DMS79 (cell line): Measurements from ENCODE around the gene NDUFA12.
"Not testable (repeated sequence)": the region's sequence is repeated elsewhere in the genome, so short reads cannot be mapped to it uniquely, and the experiment has no call there.

Experiments used
- DNase-seq: peaks from one replicate; lab custom pipeline; 2025; lab: John Stamatoyannopoulos, UW

The NDUFA12 gene

GRCh38 chr12:95003213-95003920 lies at the start of gene NDUFA12:
Gene NDUFA12 (minus strand): TSS chr12:95003697. CDS start chr12:95003680, 17 bp downstream.
- DNase-seq, result peak; percentile 91

DNA sequence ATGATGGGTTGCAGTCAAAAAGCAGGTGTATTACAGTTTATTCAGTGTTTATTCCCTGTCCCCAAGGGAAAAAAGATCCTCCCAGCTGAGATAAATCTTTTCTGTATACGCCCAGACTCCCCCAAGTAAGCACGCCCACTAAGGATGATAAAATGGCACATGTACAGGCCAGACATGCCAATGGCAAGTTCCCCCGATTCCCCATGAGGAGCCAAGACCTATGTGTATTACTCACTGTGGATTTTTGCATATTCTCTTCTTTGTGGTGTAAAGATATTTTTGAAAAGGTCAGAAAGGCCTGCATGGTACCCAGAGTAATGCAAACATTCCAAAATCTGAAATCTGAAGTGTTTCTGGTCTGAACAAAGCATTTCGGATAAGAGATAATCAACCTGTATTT lies 47.7 kb upstream of the NDUFA12 start:
- no peak for DNase-seq

- DNase-seq, result no peak
These were observed 34.4 kb upstream of the NDUFA12 start for GRCh38 chr12:95037906-95038305.

DNA sequence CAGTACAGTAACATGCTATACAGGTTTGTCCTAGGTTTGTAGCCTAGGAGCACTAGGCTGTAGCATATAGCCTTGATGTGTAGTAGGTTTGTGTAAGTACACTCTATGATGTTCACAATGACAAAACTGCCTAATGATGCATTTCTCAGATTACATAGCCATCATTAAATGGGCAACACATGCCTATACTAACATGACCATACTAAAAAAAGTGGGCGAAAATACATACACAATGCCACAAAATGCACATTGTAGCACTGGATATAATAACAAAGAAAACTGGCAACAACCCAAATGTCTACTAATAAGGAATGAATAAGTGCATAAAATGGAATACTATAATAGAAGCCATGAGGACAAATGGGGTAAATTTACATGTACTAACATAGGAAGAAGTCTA lies 31.3 kb upstream of the NDUFA12 start:
- DNase-seq, result no peak

DNA sequence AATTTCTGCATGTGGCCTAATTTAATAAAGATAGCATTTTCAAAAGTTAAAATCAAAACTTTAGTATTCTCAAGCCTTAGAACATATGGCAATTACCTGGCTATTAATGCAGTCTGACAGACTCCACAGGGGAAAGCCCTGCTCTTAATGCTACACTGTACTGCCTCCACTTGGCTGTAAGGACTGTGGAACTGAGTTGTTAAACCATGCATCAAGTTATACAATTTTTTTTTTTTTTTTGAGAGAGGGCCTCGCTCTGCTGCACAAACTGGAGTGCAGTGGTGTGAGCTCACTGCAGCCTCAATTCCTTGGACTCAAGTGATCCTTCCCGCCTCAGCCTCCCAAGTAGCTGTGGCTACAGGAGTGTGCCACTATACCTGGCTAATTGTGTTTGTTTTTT lies 19.0 kb upstream of the NDUFA12 start:
- no peak for DNase-seq

DNA sequence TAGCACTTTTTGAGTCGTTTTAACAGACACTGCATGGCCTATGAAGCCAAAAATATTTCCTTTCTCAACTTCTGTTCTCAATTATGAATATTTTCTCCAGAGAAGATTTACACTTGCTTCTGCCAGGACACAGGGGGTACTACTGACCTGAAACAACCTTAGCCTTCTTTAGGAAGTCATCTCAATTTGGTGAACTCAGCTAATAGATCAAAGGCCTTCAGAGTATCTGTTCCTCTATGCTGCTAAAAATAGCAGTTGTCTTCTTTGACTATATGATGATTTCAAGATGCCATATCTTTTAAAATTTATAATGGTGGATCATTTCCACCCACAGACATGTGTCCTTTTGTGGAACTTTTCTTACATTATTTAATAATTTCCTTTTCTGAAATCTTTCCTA lies 14.0 kb upstream of the NDUFA12 start:
- no peak for DNase-seq

DNA sequence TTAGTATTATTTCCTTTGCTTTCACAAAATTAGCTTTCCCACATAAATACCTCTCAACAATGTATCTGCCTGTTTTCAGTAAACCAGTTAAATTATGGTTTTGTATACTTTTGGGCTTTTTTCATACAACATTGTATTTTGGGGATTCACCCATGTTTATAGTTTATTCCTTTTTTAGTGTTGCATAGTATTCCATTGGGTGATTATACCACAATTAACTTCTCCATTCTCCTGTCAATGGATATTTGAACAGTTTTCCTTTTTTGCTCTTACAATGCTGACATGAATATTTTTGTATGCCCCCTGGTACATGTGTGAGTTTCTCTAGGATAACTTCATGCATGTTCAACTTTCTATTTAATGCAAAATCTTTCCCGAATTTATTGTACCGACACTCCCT lies 12.6 kb upstream of the NDUFA12 start:
- no peak for DNase-seq

GRCh38 chr12:95014554-95014953 lies 11.1 kb upstream of the NDUFA12 start:
- no peak for DNase-seq

DNA sequence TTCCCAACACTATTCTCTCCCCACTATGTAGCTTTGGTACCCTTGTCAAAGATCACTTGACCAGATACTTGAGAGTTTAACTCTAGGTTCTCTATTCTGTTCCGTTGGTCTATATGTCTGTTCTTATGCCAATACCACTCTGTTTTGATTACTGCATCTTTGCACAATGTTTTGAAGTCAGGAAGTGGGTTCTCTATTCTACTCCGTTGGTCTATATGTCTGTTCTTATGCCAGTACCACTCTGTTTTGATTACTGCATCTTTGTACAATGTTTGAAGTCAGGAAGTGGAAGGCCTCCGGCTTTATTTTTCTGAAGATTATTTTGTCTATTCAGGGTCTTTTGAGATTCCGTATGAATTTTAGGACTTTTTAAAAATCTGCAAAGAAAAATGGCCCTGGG lies 2.7 kb upstream of the NDUFA12 start:
- DNase-seq, result no peak

DNA sequence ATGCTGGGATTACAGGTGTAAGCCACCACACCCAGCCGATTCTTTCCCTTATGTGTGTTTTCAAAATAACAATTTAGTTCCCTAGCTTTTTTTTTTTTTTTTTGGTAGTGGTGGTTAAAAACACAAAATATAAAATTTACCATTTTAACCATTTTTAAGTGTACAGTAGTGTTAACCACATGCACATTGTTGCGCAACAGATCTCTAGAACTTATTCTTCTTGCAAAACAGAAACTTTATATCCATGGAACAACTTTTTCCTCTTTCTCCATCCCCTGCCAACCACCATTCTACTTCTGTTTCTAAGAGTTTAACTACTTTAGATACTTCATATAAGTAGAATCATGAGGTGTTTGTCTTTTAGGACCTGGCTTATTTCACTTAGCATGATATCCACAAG lies 1.1 kb upstream of the NDUFA12 start:
- no peak for DNase-seq

DNA sequence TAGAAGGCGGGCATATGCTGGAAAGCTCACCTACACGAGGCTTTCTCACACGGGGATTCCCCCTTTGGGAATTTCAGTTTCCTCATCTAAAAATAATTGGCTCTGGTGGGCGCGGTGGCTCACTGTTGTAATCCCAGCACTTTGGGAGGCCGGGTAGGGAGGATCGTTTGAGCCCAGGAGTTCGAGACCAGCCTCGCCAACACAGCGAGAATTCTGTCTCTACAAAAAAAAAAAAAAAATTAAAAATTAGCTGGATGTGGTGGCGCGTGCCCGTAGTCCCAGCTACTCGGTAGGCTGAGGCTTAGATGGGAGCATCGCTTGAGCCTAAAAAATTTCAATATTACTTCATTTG lies 400 bp upstream of the NDUFA12 start:
- DNase-seq, result no peak

GRCh38 chr12:95002754-95003153 lies 743 bp downstream of the NDUFA12 start:
- no peak for DNase-seq

GRCh38 chr12:94998326-94998725 lies 5.2 kb downstream of the NDUFA12 start:
- no peak for DNase-seq

- no peak for DNase-seq
These were observed 5.8 kb downstream of the NDUFA12 start for GRCh38 chr12:94997726-94998125.

GRCh38 chr12:94997061-94997460 lies 6.4 kb downstream of the NDUFA12 start:
- no peak for DNase-seq

- DNase-seq, result no peak
These were observed 9.2 kb downstream of the NDUFA12 start for GRCh38 chr12:94994312-94994711.

- not testable (repeated sequence) for DNase-seq
These were observed 9.6 kb downstream of the NDUFA12 start for GRCh38 chr12:94993855-94994254.

DNA sequence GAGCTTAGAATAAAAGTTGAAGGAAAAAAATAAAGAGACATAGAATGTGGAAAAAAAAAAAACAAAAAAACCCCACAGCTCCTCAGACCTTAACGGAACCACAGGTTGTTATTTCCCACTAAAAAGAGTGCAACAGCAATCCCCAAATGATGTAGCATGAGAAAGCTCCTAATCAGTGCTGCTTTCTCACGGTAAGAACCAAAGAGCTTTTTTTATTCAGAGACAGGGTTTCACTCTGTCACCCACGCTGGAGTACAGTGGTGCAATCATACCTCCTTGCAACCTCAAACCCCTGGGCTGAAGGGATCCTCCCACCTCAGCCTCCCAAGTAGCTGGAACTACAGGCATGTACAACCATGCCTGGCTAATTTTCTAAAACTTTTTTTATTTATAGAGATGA lies 13.3 kb downstream of the NDUFA12 start:
- no peak for DNase-seq

DNA sequence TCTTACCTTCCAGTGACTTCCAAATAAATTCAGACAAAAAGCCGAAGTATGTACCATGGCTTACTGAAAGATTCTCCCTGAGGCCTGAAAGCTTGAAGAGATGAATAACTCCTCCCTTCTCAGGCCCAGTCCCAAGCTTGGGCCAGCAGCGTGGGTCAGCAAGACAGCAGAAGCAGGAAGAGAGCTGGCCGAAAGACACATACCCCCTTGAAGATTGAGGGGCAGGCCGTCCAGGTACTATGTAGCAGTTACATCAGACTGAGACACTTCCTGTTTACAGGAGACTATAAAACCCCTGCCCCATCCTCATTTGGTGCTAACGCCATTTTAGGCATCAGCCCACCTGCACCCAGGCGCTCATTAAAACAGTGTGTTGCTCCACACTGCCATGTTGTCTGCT lies 15.0 kb downstream of the NDUFA12 start:
- DNase-seq, result no peak

DNA sequence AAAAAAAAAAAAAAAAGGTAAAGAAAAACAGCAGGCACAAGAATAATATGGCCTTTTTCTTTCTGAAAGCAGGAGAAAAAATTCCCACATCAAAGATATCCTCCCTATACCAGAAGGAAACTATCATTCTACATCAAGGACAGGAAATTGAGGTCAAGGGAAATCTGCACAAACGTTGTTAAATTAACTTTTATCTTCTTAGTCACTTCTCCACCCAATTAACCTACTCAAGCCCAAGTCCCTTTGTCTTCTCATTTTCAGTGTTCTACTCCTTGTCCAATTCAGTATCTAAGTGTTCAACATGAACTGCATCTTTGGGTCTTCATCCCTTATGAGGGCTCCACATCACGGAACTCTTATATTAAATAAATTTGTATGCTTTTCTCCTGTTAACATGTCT lies 15.7 kb downstream of the NDUFA12 start:
- DNase-seq, result no peak

GRCh38 chr12:94987076-94987669 lies 16.3 kb downstream of the NDUFA12 start:
- DNase-seq, result no peak

DNA sequence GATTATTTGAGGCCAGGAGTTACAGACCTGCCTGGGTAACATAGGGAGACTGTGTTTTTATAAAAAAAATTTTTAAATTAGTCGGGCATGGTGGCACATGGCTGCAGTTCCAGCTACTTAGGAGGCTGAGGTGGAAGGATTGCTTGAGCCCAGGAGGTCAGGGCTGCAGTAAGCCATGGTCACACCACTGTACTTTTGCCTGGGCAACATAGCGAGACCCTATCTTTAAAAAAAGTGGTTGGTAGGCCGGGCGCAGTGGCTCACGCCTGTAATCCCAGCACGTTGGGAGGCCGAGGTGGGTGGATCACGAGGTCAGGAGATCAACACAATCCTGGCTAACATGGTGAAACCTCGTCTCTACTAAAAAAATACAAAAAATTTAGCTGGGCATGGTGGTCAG lies 18.4 kb downstream of the NDUFA12 start:
- not testable (repeated sequence) for DNase-seq

DNA sequence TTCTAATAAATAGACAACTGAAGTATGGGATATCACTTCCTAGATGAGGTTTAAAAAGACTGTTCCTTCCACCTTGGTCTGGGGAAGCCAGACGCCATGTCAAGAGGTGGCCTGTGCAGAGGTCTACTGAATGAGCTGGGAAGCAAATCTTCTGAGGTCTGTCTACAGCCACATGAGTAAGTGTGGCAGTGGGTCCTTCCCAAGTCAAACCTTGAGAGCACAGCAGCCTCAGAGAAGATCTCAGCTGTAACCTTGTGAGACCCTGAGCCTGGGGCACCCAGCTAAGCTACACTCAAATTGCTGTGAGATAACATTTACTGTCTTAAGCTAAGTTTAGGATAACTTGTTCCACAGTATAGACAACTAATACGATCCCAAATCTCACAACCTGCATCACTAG lies 20.2 kb downstream of the NDUFA12 start:
- DNase-seq, result no peak

DNA sequence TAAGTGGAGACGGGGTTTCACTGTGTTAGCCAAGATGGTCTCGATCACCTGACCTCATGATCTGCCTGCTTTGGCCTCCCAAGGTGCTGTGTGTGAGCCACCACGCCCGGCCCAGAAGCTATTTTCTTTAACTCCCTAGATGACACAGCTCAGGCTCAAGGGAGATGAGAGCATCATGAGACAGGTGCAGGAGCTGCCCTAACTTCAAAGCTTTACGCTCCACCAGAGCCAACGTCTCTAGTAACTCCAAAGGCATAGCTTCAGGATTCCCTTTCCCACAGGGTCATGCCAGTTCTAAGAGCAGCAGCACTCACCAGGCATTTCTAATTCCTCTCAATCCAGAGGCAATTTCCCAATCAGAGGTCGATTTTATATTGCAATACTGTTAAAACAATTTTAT lies 21.0 kb downstream of the NDUFA12 start:
- DNase-seq, result no peak
